HepG2 (cell line): ENCODE data around the gene FLAD1. TPM values are rescaled to one million over a fixed set of nuclear protein-coding genes. Genes with fewer than 3 reads are reported as not detected.
A peak's percentile ranks its signal among the peaks of the same experiment; 100 is the strongest.

Experiments
- AHR ChIP-seq: IDR thresholded peaks from 2 replicates; pipeline ENCODE4 v1.6.1; 2018; ENCODE audit warnings: missing genetic modification reagents, missing compliant biosample characterization
- ATF5 ChIP-seq: sonication (generic); formaldehyde crosslinking; IDR thresholded peaks from 2 replicates; pipeline ENCODE4 v1.4.0; 2020; ENCODE audit warnings: mild to moderate bottlenecking, low read depth, missing genetic modification reagents
- EZH2 ChIP-seq: conservative IDR thresholded peaks from 2 replicates; pipeline ENCODE4 v1.6.1; 2012; ENCODE audit warnings: mild to moderate bottlenecking, low read depth, low read length, moderate library complexity
- PATZ1 ChIP-seq: sonication (generic); formaldehyde crosslinking; IDR thresholded peaks from 2 replicates; pipeline ENCODE4 v1.4.0; 2020; ENCODE audit warnings: missing genetic modification reagents
- RARG ChIP-seq: sonication (generic); formaldehyde crosslinking; IDR thresholded peaks from 2 replicates; pipeline ENCODE4 v1.4.0; 2020; ENCODE audit warnings: low read depth, mild to moderate bottlenecking, missing genetic modification reagents
- RXRA ChIP-seq: sonication (generic); formaldehyde crosslinking; IDR thresholded peaks from 2 replicates; pipeline ENCODE4 v1.5.1; 2020; ENCODE audit warnings: missing genetic modification reagents
- ZBTB14 ChIP-seq: sonication (generic); formaldehyde crosslinking; IDR thresholded peaks from 2 replicates; pipeline ENCODE4 v1.4.0; 2020; ENCODE audit warnings: missing genetic modification reagents
- ZBTB46 ChIP-seq: sonication (generic); formaldehyde crosslinking; IDR thresholded peaks from 2 replicates; pipeline ENCODE4 v1.4.0; 2020; ENCODE audit warnings: mild to moderate bottlenecking, missing genetic modification reagents, borderline replicate concordance
- ZFY ChIP-seq: sonication (generic); formaldehyde crosslinking; IDR thresholded peaks from 2 replicates; pipeline ENCODE4 v1.4.0; 2020; ENCODE audit warnings: missing genetic modification reagents
- ZNF543 ChIP-seq: sonication (generic); formaldehyde crosslinking; IDR thresholded peaks from 2 replicates; pipeline ENCODE4 v1.4.0; 2020; ENCODE audit warnings: mild to moderate bottlenecking, missing genetic modification reagents
- ZNF567 ChIP-seq: sonication (generic); formaldehyde crosslinking; IDR thresholded peaks from 2 replicates; pipeline ENCODE4 v1.8.1; 2023; ENCODE audit warnings: mild to moderate bottlenecking, missing genetic modification reagents, borderline replicate concordance
- ZNF670 ChIP-seq: sonication (generic); formaldehyde crosslinking; IDR thresholded peaks from 2 replicates; pipeline ENCODE4 v1.8.0; 2022; ENCODE audit warnings: mild to moderate bottlenecking, missing genetic modification reagents, borderline replicate concordance
- ZNF768 ChIP-seq: sonication (generic); formaldehyde crosslinking; IDR thresholded peaks from 2 replicates; pipeline ENCODE4 v1.4.0; 2020; ENCODE audit warnings: missing genetic modification reagents
- ZNF772 ChIP-seq: sonication (generic); formaldehyde crosslinking; IDR thresholded peaks from 2 replicates; pipeline ENCODE4 v1.5.0; 2020; ENCODE audit warnings: mild to moderate bottlenecking, missing genetic modification reagents
- ZNF781 ChIP-seq: sonication (generic); formaldehyde crosslinking; IDR thresholded peaks from 2 replicates; pipeline ENCODE4 v1.5.1; 2020; ENCODE audit warnings: borderline replicate concordance, mild to moderate bottlenecking, missing genetic modification reagents; ENCODE audit errors: not compliant biosample characterization
- ZNF782 ChIP-seq: sonication (generic); formaldehyde crosslinking; IDR thresholded peaks from 2 replicates; pipeline ENCODE4 v1.4.0; 2020; ENCODE audit warnings: missing genetic modification reagents, mild to moderate bottlenecking, borderline replicate concordance
- polyA plus RNA-seq, 8 experiments: library from polyadenylated mRNA; depleted of rRNA in 3 of 8; stranded (reverse) in 7 of 8; unstranded in 1 of 8; fragments of >200 nt; fragmentation: Illumina TruSeq in 4 of 8; extraction: Trizol in 4 of 8; gene quantifications; 2 replicates each; pipeline versions ENCODE4 v1.2.1 to v1.2.3, GENCODE V29; 2011 to 2016; ENCODE audit warnings: low read depth in 4 of 8, missing spikeins in 1 of 8, mixed read lengths in 1 of 8; ENCODE audit not compliant: insufficient read depth in 1 of 8
- total RNA-seq, 5 experiments: library from RNA; depleted of rRNA; stranded (reverse); fragments of >200 nt; fragmentation: Illumina TruSeq; extraction: Trizol; gene quantifications; 2 replicates each; pipeline ENCODE4 v1.2.3, GENCODE V29; 2016; ENCODE audit warnings: low read depth in 1 of 5
- TF ChIP-seq, protein P1 (sequence below), 2 experiments: sonication (generic) in 1 of 2; formaldehyde crosslinking in 1 of 2; IDR thresholded peaks; 2 replicates each; pipeline versions ENCODE4 v1.5.1 to v1.6.1; 2011 to 2020; ENCODE audit warnings: borderline replicate concordance in 1 of 2, low read depth in 1 of 2, low read length in 1 of 2, mild to moderate bottlenecking in 1 of 2, missing genetic modification reagents in 1 of 2, moderate library complexity in 1 of 2
- TF ChIP-seq, protein P2 (sequence below): sonication (generic); formaldehyde crosslinking; IDR thresholded peaks from 2 replicates; pipeline ENCODE4 v1.5.0; 2020; ENCODE audit warnings: missing genetic modification reagents

FLAD1 gene
- total and polyA plus RNA-seq, 2 of the 13 experiments (the other 11 are each of a cell fraction or from before 2014, with no cell fraction given): 25.9 to 32.8 TPM

GRCh38 chr1:155017041-155017945 is 34.1 kb downstream of the FLAD1 start (continued):
- TF ChIP-seq, protein P1, sequence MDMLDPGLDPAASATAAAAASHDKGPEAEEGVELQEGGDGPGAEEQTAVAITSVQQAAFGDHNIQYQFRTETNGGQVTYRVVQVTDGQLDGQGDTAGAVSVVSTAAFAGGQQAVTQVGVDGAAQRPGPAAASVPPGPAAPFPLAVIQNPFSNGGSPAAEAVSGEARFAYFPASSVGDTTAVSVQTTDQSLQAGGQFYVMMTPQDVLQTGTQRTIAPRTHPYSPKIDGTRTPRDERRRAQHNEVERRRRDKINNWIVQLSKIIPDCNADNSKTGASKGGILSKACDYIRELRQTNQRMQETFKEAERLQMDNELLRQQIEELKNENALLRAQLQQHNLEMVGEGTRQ (IDR thresholded peaks at IDR 0.05; ENCODE audit: low read depth, low read length): no peak
- TF ChIP-seq, protein P1 (CRISPR knock-in tag; IDR thresholded peaks at IDR 0.05; ENCODE audit: borderline replicate concordance): no peak
- 0 out of 2 replicates have a peak, but pooled peaks have one; percentile 52 for TF ChIP-seq ZNF670
- TF ChIP-seq RXRA (CRISPR knock-in tag): peak; percentile 76
- TF ChIP-seq ZNF772: peak; percentile 81
- TF ChIP-seq ZNF768 (CRISPR knock-in tag): peak; percentile 63; the same call in 1 of the 2 replicates
- TF ChIP-seq ZNF567 (CRISPR knock-in tag): no peak
- no peak; the same call in 1 of the 2 replicates for TF ChIP-seq AHR (CRISPR knock-in tag)
- no peak; the same call in 1 of the 2 replicates for TF ChIP-seq ZNF782
- no peak for TF ChIP-seq ATF5
- TF ChIP-seq ZNF543 (CRISPR knock-in tag): 0 out of 2 replicates have a peak, but pooled peaks have one; percentile 30
- no peak for TF ChIP-seq ZBTB46 (CRISPR knock-in tag)
- TF ChIP-seq PATZ1 (CRISPR knock-in tag): peak; percentile 97
- peak; percentile 69 for TF ChIP-seq ZNF781 (CRISPR knock-in tag)
- TF ChIP-seq, protein P2, sequence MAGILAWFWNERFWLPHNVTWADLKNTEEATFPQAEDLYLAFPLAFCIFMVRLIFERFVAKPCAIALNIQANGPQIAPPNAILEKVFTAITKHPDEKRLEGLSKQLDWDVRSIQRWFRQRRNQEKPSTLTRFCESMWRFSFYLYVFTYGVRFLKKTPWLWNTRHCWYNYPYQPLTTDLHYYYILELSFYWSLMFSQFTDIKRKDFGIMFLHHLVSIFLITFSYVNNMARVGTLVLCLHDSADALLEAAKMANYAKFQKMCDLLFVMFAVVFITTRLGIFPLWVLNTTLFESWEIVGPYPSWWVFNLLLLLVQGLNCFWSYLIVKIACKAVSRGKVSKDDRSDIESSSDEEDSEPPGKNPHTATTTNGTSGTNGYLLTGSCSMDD (CRISPR knock-in tag): no peak
- TF ChIP-seq ZBTB14 (CRISPR knock-in tag): peak; percentile 40; the same call in 1 of the 2 replicates
- TF ChIP-seq EZH2: no peak
- TF ChIP-seq RARG (CRISPR knock-in tag): no peak
- TF ChIP-seq ZFY (CRISPR knock-in tag): peak; percentile 48; the same call in 1 of the 2 replicates
